ENCODE measurements around the gene BTBD17. TPM values are rescaled to one million over a fixed set of nuclear protein-coding genes. Genes with fewer than 3 reads are reported as not detected.

BTBD17 gene
- total and polyA plus RNA-seq, 2 of the 8 experiments (the other 6 are each of a cell fraction or from before 2014, with no cell fraction given), result 7.0 to 14.8 TPM

- no peak for TF ChIP-seq SP4 (IDR thresholded peaks at IDR 0.05; ENCODE audit: low read length)
- TF ChIP-seq, protein P1, sequence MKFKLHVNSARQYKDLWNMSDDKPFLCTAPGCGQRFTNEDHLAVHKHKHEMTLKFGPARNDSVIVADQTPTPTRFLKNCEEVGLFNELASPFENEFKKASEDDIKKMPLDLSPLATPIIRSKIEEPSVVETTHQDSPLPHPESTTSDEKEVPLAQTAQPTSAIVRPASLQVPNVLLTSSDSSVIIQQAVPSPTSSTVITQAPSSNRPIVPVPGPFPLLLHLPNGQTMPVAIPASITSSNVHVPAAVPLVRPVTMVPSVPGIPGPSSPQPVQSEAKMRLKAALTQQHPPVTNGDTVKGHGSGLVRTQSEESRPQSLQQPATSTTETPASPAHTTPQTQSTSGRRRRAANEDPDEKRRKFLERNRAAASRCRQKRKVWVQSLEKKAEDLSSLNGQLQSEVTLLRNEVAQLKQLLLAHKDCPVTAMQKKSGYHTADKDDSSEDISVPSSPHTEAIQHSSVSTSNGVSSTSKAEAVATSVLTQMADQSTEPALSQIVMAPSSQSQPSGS (IDR thresholded peaks at IDR 0.05; ENCODE audit: low read length), result no peak
These were observed 28.8 kb downstream of the BTBD17 start (continued) for GRCh38 chr17:74332763-74333283.
